ENCODE data around the gene ADGRF1.

DNA sequence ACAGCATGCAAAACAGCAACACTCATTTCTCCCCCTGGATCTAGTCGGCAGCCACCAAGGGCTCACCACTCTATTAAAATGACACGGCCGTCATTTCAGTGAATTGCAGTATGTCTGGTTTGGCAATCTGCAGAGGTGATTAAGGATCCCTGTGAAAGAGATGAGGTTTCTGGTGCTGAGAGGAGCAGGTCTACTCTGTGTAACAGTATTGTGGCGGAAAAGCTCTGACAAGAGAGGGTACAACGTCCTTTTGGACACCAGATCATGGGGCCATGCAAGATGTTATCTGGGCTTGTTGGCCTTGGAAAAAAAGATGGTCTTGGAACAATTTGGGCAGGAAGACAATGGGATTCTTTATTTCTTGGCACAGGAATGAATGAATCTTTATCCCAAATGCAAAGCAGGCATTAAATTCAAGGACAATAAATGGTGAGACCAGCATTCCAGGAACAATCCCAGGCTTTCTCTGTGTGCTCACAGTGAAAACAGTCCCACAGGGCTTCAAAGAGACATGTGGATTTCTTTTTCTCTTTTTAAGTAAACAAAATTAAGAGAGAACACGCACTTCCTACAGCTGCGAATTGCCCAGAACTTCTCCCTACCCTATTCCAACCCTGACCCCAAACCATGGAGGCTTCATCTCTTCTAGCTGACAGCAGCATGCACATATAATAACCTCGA is 33.7 kb upstream of the ADGRF1 start:
- TF ChIP-seq, protein P1, sequence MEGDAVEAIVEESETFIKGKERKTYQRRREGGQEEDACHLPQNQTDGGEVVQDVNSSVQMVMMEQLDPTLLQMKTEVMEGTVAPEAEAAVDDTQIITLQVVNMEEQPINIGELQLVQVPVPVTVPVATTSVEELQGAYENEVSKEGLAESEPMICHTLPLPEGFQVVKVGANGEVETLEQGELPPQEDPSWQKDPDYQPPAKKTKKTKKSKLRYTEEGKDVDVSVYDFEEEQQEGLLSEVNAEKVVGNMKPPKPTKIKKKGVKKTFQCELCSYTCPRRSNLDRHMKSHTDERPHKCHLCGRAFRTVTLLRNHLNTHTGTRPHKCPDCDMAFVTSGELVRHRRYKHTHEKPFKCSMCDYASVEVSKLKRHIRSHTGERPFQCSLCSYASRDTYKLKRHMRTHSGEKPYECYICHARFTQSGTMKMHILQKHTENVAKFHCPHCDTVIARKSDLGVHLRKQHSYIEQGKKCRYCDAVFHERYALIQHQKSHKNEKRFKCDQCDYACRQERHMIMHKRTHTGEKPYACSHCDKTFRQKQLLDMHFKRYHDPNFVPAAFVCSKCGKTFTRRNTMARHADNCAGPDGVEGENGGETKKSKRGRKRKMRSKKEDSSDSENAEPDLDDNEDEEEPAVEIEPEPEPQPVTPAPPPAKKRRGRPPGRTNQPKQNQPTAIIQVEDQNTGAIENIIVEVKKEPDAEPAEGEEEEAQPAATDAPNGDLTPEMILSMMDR (IDR thresholded peaks at IDR 0.05 in 4 of 5, conservative IDR thresholded peaks at IDR 0.05 in 1 of 5), result no peak
- no peak for TF ChIP-seq POLR2A (IDR thresholded peaks at IDR 0.05)
